G401.6 (cell line): ENCODE measurements around the gene CENPX.
"Not testable (repeated sequence)": the region's sequence is repeated elsewhere in the genome, so short reads cannot be mapped to it uniquely, and the experiment has no call there.

Experiments used
- FAIRE-seq: peaks from 2 replicates; lab custom pipeline; 2012; peaks lifted over from hg19 to GRCh38; lab: Jason Lieb, UNC

CENPX gene

DNA sequence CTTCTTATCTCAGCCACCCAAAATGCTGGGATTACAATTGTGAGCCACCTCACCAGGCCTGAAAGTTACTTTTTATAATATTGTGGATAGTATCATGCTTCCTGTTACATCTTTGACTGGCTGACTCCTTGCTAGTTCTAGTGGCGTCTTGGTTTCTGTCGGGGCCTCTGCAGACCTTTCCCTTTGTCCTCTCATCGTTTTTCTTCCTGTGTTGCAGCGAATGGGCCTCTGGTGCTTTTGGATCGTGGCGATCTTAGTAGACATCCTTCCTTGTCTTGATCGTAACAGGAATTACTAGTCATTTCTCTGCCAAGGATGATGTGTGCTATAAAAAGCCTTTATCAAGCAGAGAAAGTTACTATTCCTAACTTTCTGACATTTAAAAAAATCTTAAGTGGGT lies 24.5 kb downstream of the CENPX start:
- FAIRE-seq: no peak

- no peak for FAIRE-seq
Measured at GRCh38 chr17:81996757-81997441, 25.8 kb downstream of the CENPX start.

GRCh38 chr17:81996232-81996756 lies 26.4 kb downstream of the CENPX start:
- FAIRE-seq: no peak

DNA sequence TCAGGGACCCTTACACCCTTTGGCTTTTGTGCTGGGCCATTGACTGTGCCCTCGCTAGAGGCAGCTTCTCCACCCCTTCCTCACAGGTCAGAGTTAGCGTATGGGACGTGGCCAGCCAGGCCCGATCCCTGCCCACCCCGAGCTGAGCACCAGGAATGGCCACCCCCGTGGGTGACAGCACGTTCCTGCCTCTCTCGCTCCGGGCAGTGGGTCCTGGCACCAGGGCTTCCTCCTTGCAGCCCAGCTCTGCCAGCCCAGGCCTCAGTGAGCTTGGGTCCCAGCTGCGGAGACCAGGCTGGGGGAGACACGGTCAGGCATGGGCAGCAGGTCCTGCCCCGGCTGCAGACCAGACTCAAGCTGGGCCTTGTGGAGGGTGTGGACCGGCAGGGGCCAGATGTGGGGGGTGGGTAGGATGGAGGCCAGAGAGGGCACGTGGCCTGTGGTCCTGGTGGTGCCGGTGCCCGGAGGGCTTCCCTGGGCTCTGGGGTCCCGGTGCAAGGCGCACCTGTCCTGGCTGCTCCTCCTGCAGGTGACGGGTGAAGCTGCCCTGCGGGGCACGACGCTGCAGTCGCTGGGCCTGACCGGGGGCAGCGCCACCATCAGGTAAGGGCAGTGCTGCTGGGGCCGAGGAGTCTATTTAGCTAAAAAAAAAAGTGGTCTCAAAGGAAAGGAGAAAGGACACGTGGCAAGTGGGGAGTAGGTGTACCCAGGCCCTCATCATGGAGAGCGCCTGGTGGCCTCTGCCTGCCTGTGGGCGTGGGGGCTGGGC lies 27.0 kb downstream of the CENPX start:
- no peak for FAIRE-seq

DNA sequence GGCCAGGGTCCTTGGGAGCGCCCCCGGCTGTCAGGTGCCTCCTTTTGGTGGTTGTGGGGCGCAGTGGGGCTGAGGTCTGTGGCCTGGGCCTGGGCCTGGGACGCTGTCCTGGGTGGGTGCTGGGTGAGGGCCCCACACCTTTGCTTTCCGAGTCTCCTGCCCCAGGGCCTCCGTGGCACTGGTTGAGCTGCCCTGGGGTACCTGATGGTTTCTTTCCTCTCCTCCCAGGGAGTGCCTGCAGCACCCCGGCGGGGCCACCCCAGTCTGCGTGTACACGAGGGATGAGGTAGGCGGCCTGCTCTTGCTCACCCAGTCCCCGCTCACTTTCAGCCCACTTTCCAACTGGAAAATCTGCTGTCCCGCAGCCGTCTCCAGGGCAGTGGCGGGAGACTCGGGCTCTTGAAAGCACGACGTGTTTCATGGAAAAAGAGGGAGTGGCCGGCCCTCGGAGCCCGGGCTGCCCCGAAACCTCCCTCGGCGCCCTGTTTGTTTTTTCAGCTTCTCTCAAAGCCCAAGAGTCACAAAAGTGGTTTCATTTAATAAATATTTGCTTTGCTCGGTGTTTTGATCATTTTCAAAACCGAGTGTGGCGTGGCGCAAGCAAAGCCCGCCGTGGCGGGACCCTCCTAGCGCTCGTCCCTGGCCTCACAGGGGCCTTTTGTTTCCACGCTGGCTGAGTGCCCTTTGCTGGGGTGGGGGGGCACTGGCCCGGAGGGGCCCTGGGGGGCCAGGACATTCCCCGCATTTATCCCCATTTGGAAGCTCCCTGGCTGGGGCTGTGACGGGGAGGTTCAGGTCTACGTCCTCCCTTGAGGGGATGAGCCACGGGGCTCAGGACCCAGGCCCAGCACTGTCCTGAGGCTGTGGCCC lies 27.9 kb downstream of the CENPX start:
- FAIRE-seq: no peak

GRCh38 chr17:81993729-81994592 lies 28.7 kb downstream of the CENPX start:
- no peak for FAIRE-seq

DNA sequence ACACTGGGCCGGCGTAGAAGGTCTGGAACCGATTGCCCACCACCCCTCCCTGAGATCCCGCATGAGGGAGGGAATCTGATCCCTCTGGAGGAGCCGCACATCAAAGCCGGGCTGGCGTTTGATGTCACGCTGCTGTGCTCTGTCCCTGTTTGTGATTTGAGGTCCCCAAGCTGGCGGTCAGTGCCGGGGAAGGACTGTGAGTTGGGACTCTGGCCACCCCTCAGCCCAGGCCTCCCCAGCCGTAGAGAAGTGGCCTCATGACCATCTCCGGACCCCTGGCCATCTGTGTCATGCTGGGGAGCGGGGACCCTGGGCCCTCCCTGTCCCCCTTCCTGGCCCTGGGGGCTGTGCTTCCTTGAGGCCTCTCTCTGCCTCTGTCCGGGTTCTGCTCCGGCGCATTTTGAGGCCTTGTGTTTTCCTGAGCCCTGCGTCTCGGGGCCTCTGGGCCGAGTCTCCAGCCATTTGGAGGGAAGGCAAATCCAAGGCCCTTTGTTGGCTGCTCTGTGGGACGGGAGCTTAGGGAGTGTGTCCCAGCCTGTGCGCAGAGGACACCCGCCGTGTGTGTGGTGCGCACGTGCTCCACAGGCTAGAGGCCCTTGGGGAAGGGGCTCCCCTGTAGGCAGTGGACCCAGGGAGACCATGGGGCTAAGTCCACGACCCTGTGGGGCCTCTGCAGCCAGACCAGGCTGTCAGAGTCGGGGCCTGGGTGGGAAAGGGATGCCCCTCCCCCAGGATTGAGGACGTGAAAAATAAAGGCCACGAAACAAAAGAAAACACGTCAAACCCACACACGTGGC lies 30.2 kb downstream of the CENPX start:
- no peak for FAIRE-seq

GRCh38 chr17:81991684-81992305 lies 30.9 kb downstream of the CENPX start:
- no peak for FAIRE-seq

GRCh38 chr17:81990836-81991683 lies 31.6 kb downstream of the CENPX start:
- FAIRE-seq: no peak

DNA sequence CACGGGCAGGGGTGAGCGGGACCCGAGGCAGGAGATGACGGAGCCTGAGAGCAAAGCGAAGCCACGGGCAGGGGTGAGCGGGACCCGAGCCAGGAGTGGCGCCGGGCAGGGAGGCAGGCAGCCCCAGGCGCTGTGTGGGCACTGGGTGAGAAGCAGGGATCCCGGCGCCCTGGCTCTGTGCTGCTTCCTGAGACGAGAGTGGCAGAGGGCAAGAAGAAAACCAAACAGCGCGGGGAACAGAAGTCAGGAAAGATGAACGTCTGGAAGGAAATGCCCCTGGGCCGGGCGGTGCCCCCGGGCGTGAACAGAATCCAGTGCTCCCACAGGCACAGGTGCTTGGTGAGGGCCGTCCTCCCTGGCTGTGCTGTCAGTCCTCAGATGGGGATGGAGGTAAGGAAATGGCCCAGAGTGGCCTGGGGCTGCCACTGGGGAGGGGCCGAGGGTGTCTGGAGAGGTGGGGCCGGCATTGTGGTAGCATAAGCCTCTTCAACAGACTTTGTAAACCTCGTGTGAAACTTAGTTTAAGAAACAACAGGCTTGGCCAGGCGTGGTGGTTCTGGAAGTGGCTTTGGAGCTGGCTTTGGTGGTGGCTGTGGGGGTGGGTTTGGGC lies 35.4 kb downstream of the CENPX start:
- no peak for FAIRE-seq

GRCh38 chr17:81986606-81987005 lies 36.1 kb downstream of the CENPX start:
- FAIRE-seq: no peak

- no peak for FAIRE-seq
Measured at GRCh38 chr17:81984773-81985410, 37.8 kb downstream of the CENPX start.

GRCh38 chr17:81983639-81984373 lies 38.9 kb downstream of the CENPX start:
- FAIRE-seq: no peak

DNA sequence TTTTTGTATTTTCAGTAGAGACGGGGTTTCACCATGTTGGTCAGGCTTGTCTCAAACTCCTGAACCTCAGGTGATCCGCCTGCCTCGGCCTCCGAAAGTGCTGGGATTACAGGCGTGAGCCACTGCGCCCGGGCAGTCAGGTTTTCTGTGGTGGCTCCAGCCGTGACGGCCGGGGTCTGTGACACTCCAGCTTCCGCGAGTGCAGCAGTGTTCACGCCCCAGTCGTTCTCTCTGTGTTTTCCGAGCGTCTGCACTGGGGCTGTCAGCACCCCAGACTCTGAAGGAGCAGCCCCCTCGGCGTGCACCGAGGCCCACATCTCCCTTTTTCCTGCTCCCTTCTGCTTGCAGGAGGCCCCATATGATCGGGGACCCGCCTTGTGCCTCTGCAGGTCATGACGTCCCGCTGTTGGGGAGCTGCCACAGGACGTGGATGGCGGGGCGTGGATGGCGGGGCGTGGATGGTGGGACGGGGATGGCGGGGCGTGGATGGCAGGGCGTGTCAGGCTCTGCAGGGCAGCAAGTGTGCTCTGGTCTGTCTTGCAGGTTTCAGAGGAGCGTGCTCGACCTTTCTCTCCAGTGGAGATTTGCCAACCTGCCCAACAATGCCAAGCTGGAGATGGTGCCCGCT lies 39.6 kb downstream of the CENPX start:
- FAIRE-seq: no peak

DNA sequence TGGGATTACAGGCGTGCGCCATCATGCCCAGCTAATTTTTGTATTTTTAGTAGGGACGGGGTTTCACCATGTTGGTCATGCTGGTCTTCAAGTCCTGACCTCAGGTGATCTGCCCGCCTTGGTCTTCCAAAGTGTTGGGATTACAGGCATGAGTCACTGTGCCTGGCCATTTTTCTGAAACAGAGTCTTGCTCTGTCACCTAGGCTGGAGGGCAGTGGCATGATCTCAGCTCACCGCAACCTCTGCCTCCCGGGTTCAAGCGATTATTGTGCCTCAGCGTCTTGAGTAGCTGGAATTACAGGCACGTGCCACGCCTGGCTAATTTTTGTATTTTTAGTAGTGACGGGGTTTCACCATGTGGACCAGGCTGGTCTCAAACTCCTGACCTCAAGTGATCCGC lies 41.2 kb downstream of the CENPX start:
- not testable (repeated sequence) for FAIRE-seq

DNA sequence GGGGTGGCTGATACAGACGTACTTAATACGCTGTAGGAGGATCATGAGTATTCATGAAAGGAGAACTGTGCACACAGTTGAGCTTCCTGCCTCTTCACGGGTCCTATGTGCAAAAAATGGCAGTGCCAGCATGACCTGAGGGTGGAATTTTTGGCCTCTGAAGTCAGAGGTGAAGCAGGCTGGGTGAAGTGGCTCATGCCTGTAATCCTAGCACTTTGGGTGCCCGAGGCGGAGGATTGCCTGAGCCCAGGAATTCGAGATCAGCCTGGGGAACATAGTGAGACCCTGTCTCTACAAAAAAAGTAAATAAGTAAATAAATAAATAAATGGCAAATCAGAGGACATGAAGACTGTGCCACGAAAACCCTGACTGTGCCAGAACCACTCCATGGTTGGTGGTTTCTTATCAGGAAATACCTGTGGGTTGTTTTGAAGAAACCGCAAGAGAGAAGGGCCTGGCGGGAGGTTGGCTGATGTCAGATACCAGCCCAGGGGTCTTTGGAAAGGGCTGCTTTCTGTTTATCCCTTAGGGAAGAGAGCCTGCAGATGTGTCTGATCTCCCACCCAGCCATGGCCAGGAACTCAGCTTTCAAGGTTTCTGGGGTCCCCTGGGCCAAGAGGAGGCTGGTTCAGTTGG lies 41.9 kb downstream of the CENPX start:
- no peak for FAIRE-seq

DNA sequence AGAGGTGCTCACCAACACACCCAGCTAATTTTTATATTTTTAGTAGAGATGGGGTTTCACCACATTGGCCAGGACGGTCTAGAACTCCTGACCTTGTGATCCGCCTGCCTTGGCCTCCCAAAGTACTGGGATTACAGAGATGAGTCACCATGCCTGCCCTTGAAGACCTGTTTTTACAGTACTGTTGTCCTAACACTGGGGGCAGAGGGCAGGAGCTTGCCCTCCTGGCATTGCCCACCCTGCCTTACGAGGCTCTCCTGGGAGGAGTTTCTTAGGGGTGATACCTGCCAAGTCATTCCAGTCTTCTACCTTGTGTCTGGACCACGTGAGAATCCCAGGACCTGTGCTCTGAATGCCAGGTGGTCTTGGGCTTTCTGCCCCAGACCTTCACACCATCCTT lies 42.6 kb downstream of the CENPX start:
- no peak for FAIRE-seq
